Measurements from ENCODE around the gene HBG1.
A peak's percentile ranks its signal among the peaks of the same experiment; 100 is the strongest.

Gene HBG1

DNA sequence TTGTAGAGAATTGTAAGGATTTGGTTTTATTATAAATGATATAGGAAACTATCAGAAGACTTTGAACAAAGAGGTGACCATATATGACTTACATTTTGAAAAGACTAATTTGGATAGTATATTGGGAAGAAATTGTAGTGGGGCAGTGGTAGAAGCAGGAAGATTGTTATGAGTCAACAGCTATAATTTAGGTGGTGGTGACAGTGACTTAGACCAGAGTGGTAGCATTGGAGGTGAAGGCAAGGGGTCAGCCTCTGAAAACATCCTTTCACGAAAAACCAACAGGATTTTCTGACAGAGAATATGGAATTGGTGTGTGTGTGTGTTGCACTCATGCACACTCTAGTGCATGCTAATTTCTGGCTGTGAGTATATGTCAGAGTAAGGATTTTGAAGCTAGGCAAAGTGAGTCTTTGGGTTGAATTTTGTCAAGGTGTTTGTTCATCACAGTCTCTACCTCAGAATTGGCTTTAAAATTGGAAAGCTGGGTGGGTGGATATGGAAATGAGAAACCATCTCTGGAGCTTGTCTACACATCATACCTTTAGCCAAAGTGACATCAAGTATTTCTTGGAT is 28.2 kb upstream of the HBG1 start:
- DNase-seq (ENCODE audit: low read depth), result peak; percentile 12
- no peak overlapping the region for H3K4me3 ChIP-seq (ENCODE audit: low read depth, low read length)
- TF ChIP-seq, protein P1, sequence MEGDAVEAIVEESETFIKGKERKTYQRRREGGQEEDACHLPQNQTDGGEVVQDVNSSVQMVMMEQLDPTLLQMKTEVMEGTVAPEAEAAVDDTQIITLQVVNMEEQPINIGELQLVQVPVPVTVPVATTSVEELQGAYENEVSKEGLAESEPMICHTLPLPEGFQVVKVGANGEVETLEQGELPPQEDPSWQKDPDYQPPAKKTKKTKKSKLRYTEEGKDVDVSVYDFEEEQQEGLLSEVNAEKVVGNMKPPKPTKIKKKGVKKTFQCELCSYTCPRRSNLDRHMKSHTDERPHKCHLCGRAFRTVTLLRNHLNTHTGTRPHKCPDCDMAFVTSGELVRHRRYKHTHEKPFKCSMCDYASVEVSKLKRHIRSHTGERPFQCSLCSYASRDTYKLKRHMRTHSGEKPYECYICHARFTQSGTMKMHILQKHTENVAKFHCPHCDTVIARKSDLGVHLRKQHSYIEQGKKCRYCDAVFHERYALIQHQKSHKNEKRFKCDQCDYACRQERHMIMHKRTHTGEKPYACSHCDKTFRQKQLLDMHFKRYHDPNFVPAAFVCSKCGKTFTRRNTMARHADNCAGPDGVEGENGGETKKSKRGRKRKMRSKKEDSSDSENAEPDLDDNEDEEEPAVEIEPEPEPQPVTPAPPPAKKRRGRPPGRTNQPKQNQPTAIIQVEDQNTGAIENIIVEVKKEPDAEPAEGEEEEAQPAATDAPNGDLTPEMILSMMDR (IDR thresholded peaks at IDR 0.05; ENCODE audit: insufficient read depth, low read depth, low read length, missing control alignments), result no peak

DNA sequence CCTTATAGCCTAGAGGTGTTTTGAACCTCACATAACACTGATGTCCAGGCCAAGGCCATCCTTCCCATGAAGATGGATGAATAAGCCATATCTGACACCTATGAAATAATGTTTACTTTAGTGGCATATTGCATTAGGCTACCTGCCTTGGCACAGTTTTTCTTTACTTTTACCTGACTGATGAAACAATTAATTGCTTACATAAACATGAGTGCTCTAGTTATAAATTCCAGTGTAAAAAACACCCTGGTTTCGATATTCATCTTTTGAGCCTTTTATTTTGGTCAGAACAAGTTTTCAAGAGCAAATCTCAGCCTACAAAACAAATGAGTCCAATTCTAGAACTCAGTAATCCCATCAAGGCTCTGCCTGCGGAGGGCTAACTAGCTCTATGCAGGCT is 27.0 kb upstream of the HBG1 start:
- H3K4me3 ChIP-seq (ENCODE audit: low read depth, low read length), result no peak overlapping the region
- TF ChIP-seq, protein P1 (IDR thresholded peaks at IDR 0.05; ENCODE audit: insufficient read depth, low read depth, low read length, missing control alignments), result no peak
- DNase-seq (ENCODE audit: low read depth), result no peak

DNA sequence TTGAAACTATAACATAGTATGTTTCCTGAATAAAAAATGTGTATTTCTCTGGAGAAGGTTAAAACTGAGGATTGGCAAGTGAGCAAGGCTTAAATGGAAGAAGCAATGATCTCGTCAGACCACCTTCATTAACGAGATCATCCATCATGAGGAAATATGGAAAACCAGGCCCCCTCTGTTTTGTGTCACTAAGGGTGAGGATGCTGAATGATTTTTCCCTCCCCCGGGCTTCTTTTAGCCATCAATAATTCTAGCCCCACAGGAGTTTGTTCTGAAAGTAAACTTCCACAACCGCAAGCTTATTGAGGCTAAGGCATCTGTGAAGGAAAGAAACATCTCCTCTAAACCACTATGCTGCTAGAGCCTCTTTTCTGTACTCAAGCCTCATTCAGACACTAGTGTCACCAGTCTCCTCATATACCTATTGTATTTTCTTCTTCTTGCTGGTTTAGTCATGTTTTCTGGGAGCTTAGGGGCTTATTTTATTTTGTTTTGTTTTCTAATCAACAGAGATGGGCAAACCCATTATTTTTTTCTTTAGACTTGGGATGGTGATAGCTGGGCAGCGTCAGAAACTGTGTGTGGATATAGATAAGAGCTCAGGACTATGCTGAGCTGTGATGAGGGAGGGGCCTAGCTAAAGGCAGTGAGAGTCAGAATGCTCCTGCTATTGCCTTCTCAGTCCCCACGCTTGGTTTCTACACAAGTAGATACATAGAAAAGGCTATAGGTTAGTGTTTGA is 25.9 kb upstream of the HBG1 start:
- no peak for DNase-seq (ENCODE audit: low read depth)

DNA sequence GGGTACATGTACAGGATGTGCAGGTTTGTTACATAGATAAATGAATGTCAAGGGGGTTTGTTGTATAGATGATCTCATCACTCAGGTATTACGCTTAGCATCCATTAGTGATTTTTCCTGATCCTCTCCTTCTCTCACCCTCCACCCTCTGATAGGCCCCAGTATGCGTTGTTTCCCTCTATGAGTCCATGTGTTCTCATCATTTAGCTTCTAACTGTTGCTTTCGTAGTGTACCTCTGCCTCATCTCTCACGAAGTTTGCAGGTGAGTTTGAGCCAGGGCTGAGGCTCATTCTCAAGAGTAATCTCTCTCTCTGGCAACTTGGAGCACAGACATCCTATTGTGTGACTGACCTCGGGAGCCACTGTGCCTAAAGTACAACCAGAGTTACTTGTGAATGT is 24.7 kb upstream of the HBG1 start:
- DNase-seq (ENCODE audit: low read depth), result no peak
- no peak overlapping the region for H3K4me3 ChIP-seq (ENCODE audit: low read depth, low read length)
- TF ChIP-seq, protein P1 (IDR thresholded peaks at IDR 0.05; ENCODE audit: insufficient read depth, low read depth, low read length, missing control alignments), result no peak

More for the DNA sequence above, 25.9 kb upstream of the HBG1 start:
- TF ChIP-seq, protein P1 (IDR thresholded peaks at IDR 0.05; ENCODE audit: insufficient read depth, low read depth, low read length, missing control alignments), result no peak
- H3K4me3 ChIP-seq (ENCODE audit: low read depth, low read length), result no peak overlapping the region

DNA sequence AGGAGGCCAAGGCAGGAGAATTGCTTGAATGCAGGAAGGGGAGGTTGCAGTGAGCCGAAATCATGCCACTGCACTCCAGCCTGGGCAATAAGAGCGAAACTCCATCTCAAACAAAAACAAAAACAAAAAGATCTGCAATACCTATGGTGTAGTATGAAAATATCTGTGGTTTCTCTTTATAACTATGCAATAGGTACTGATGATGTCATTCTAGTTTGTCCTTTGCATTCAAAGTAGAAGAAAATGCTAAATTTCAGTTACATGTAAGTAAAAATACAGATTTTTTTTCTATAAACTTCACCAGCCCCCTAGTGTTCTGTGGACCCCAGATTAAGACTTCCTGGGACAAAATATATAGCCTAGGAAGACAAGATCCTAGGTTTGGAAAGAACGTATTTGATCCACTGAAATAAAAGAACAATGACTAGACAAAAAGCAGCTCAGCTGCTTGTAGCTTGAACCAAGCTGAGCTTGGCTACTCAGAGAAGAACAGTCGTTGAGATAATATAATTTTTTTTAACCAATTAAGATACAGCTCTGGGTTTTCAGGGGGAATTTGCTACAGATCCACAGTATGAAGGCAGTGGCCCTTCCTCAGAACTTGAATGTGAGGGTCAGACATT is 22.8 kb upstream of the HBG1 start:
- H3K4me3 ChIP-seq (ENCODE audit: low read depth, low read length), result no peak overlapping the region
- TF ChIP-seq, protein P1 (IDR thresholded peaks at IDR 0.05; ENCODE audit: insufficient read depth, low read depth, low read length, missing control alignments), result no peak
- DNase-seq (ENCODE audit: low read depth), result no peak

DNA sequence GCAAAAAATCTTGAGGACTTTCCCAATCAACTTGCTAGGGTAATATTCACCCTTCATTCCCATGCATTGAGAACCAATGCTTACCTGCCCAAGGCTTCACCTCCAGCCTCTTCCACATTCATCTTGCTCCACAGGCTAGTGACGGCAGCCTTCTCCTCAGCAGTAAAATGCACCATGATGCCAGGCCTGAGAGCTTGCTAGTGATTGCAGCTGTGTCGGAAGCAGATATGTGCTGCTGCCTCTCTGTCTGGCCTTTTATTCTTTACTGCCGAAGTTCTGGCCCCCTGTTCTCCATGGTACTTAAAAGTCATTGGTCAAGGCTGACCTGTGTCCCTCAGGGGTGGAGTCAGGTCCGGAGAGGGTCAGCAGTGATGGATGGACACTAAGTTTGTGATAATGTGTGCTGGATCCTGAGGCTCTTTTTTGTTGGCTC is 20.1 kb upstream of the HBG1 start, which contains the start of gene HBE1:
TSS of gene HBE1 (minus strand) at position 231 of the 433 bp plus-strand sequence. CDS start at position 176, 55 bp downstream.
- TF ChIP-seq, protein P1 (IDR thresholded peaks at IDR 0.05; ENCODE audit: insufficient read depth, low read depth, low read length, missing control alignments), result no peak
- no peak within 1 kb of the TSS for H3K4me3 ChIP-seq (ENCODE audit: low read depth, low read length)
- no peak for DNase-seq (ENCODE audit: low read depth)

All from GM12865 (cell line).